Tibial nerve (tissue), 4 donors: ENCODE measurements around the gene FLNA. TPM values are rescaled to one million over a fixed set of nuclear protein-coding genes. Genes with fewer than 3 reads are reported as not detected.

ENCODE experiments used
- DNase-seq, 2 donors: peaks; one replicate each; pipeline ENCODE4 v3.0.0-alpha.2; 2019; ENCODE audit warnings: low spot score in 2 of 2
- H3K27ac ChIP-seq, 4 donors: fragments of 200-600 bp; sonication (generic) in 3 of 4; one replicate each; pipeline ENCODE4 v1.5.1; 2017 to 2019; ENCODE audit warnings: mild to moderate bottlenecking in 1 of 4
- H3K27me3 ChIP-seq, 2 donors: fragments of 200-600 bp; sonication (generic) in 1 of 2; one replicate each; pipeline versions ENCODE4 v1.5.1 to v1.6.0; 2017 to 2019
- H3K36me3 ChIP-seq, 3 donors: fragments of 200-600 bp; sonication (generic); one replicate each; pipeline ENCODE4 v1.5.1; 2018 to 2019
- H3K4me1 ChIP-seq, 4 donors: fragments of 200-600 bp; sonication (generic) in 3 of 4; one replicate each; pipeline ENCODE4 v1.5.1; 2017 to 2019
- H3K4me3 ChIP-seq, 4 donors: fragments of 200-600 bp; sonication (generic) in 3 of 4; one replicate each; pipeline ENCODE4 v1.5.1; 2017 to 2019; ENCODE audit warnings: mild to moderate bottlenecking in 1 of 4, moderate library complexity in 1 of 4
- H3K9me3 ChIP-seq, 4 donors: fragments of 200-600 bp; sonication (generic) in 3 of 4; one replicate each; pipeline ENCODE4 v1.5.1; 2017 to 2019
- EP300 ChIP-seq, 2 donors: sonication (generic); formaldehyde crosslinking; IDR thresholded peaks; one replicate each; pipeline ENCODE4 v1.6.1; 2017; ENCODE audit warnings: antibody characterized with exemption in 2 of 2, mild to moderate bottlenecking in 1 of 2
- POLR2A ChIP-seq, 2 donors: fragments of 450-650 bp; IDR thresholded peaks; one replicate each; pipeline ENCODE4 v1.6.1; 2017; ENCODE audit warnings: antibody characterized with exemption in 2 of 2, mild to moderate bottlenecking in 2 of 2, moderate library complexity in 2 of 2
- WGBS, 2 donors: methylation state at CpG; one replicate each; pipeline ENCODE4 v1.1.5; 2018; 5-methylcytosine and 5-hydroxymethylcytosine counted together
- total RNA-seq, 4 donors: library from RNA; depleted of rRNA; stranded (reverse); fragments of >200 nt; gene quantifications; one replicate each; pipeline ENCODE4 v1.1.0, GENCODE V29; 2016
- TF ChIP-seq, protein P1 (sequence below), 5 experiments: fragments of 200-600 bp in 3 of 5; fragments of 450-650 bp in 2 of 5; sonication (generic) in 3 of 5; IDR thresholded peaks; one replicate each; pipeline ENCODE4 v1.5.1; 2016 to 2019; ENCODE audit warnings: antibody characterized with exemption in 5 of 5, mild to moderate bottlenecking in 3 of 5, moderate library complexity in 2 of 5

FLNA gene
- total RNA-seq, 4 donors from 2014 or later: 995 to 1,349 (median 1,139) TPM

DNA sequence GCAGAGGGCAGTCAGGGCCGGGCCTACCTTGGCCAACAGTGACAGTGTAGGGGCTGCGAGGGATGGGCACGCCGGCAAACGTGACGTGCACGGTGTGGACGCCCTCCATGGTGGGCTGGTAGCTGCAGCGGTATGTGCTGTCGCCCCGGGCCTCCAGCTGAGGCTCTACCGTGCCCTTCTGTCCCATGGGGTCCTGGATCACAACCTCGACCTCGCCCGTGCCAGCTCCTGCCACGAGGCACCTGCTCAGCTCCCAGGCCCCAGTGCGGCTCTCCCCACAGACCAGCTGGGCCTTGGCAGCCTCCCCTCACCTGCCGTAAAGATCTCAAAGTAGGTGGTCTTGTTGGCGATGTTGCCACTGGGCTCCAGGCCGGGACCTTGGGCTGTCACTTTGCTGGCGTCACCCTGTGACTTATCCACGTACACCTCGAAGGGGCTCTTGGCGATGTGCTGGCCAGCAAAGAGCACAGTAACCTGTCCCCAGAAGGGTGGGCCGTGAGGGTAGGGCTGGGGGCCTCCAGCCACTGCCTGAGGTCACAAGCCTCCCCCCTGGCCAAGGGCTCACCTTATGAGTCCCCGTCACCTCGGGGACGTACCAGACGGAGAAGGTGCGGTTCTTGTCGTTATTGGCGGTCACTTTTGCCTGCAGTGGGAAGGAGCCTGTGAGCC, 8.3 kb downstream of the FLNA start:
- Histone ChIP-seq H3K36me3 (peaks cover 0 to 67% (median 10%) of the 10 kb centered on the region in 3 donors), H3K27ac (peak overlapping the region in 2 of 4 donors; percentile 96 to 97), H3K27me3 (no peaks in the 10 kb centered on the region), H3K4me3 (no peak overlapping the region), H3K9me3 (no peaks in the 10 kb centered on the region), H3K4me1 (peaks cover 0 to 33% (median 14%) of the 10 kb centered on the region in 4 donors)
- no peak for DNase-seq
- TF ChIP-seq, protein P1, sequence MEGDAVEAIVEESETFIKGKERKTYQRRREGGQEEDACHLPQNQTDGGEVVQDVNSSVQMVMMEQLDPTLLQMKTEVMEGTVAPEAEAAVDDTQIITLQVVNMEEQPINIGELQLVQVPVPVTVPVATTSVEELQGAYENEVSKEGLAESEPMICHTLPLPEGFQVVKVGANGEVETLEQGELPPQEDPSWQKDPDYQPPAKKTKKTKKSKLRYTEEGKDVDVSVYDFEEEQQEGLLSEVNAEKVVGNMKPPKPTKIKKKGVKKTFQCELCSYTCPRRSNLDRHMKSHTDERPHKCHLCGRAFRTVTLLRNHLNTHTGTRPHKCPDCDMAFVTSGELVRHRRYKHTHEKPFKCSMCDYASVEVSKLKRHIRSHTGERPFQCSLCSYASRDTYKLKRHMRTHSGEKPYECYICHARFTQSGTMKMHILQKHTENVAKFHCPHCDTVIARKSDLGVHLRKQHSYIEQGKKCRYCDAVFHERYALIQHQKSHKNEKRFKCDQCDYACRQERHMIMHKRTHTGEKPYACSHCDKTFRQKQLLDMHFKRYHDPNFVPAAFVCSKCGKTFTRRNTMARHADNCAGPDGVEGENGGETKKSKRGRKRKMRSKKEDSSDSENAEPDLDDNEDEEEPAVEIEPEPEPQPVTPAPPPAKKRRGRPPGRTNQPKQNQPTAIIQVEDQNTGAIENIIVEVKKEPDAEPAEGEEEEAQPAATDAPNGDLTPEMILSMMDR (IDR thresholded peaks at IDR 0.05): no peak
- no peak for TF ChIP-seq EP300 (IDR thresholded peaks at IDR 0.05)
- no peak for TF ChIP-seq POLR2A (IDR thresholded peaks at IDR 0.05)
- 80 to 82% methylated on average over 12 to 25 of the region's 32 CpGs for WGBS, 2 donors

GRCh38 chrX:154365052-154365600, 9.3 kb downstream of the FLNA start:
- peaks cover 0 to 33% (median 14%) of the 10 kb centered on the region in 4 donors for H3K4me1 ChIP-seq
- H3K27ac ChIP-seq: peak overlapping the region in 2 of 4 donors; percentile 33 to 64
- H3K27me3 ChIP-seq: no peaks in the 10 kb centered on the region
- no peaks in the 10 kb centered on the region for H3K9me3 ChIP-seq
- H3K4me3 ChIP-seq: no peak overlapping the region
- no peak for DNase-seq
- 72% methylated on average over 17 of the region's 20 CpGs; no CpG with 5 or more reads in 1 of the 2 donors for WGBS, 2 donors
- no peak for TF ChIP-seq POLR2A (IDR thresholded peaks at IDR 0.05)
- H3K36me3 ChIP-seq: peaks cover 0 to 73% (median 10%) of the 10 kb centered on the region in 3 donors

GRCh38 chrX:154363706-154364439, 10.6 kb downstream of the FLNA start:
- TF ChIP-seq EP300 (IDR thresholded peaks at IDR 0.05) (no peak), POLR2A (IDR thresholded peaks at IDR 0.05) (no peak)
- TF ChIP-seq, protein P1 (IDR thresholded peaks at IDR 0.05): no peak
- H3K4me1 ChIP-seq: peaks cover 0 to 33% (median 14%) of the 10 kb centered on the region in 4 donors

DNA sequence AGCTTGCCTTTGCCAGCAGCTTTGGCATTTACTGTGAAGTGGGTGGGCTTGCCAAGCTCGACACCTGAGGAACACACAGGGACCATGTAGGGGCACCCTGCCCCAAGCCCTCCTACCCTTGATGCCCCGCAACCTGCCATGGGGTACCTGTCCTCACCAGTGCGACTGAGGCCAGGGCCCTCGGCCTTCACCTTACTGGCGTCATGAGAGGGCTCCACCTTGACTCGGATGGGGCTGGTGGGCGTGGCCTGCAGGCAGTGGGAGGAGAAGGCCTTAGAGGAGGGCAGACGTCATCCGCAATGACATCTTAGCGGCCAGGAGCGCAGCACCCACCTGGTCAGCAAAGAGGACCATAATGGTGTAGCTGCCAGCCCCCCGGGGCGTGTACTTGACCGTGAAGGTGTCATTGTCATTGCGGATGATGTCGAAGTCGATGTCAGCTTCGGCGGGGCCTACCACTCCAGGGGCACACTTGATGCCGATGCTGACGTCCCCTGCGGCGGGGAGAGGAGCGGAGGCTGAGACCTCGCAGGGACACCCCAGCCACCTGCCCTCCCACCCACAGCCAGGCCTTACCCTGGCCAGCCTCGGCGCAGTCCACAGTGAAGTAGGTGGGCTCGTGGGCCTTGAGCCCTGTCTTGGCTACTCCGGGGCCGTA, 12.2 kb downstream of the FLNA start:
- H3K4me1 ChIP-seq: peaks cover 0 to 16% (median 5%) of the 10 kb centered on the region in 4 donors
- WGBS, 2 donors: 82 to 99% methylated on average over 10 to 16 of the region's 30 CpGs
- H3K27me3 ChIP-seq: no peaks in the 10 kb centered on the region
- H3K27ac ChIP-seq: peak overlapping the region in 1 of 4 donors; percentile 43
- TF ChIP-seq POLR2A (IDR thresholded peaks at IDR 0.05) (no peak), EP300 (IDR thresholded peaks at IDR 0.05) (no peak)
- TF ChIP-seq, protein P1 (IDR thresholded peaks at IDR 0.05): no peak
- H3K9me3 ChIP-seq: no peaks in the 10 kb centered on the region
- no peak for DNase-seq
- peaks cover 0 to 93% (median 21%) of the 10 kb centered on the region in 3 donors for H3K36me3 ChIP-seq
- no peak overlapping the region for H3K4me3 ChIP-seq

More at GRCh38 chrX:154363706-154364439, 10.6 kb downstream of the FLNA start:
- no peak for DNase-seq
- Histone ChIP-seq H3K36me3 (peaks cover 0 to 86% (median 22%) of the 10 kb centered on the region in 3 donors), H3K9me3 (no peaks in the 10 kb centered on the region), H3K27ac (no peak overlapping the region), H3K27me3 (no peaks in the 10 kb centered on the region), H3K4me3 (no peak overlapping the region)
- 75 to 81% methylated on average over 9 to 20 of the region's 20 CpGs for WGBS, 2 donors

DNA sequence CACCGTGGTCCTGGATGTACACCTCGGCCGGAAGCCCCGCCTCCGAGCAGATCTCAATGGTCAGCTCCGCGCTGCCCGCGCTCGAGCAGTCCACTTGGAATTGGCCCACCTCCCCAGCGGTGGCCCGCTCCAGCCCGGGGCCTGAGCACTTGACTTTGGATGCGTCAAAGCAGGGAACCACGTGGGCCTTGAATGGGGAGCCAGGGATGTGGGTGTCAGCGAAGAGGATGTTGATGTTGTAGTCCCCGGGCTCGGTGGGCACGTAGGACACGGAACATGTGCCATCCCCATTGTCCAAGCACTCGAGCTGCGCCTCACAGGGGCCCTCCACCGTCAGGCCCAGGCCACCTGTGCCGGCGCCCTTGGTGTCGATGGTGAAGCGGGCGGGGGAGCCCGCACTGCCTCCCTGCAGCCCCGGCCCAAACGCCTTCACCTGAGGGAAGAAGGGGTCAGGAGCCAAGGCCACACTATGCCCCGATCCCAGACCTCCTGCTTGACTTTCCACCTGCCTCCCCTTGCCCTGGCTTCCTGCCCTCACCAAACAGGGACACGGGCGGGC, 14.2 kb downstream of the FLNA start:
- Histone ChIP-seq H3K27me3 (no peaks in the 10 kb centered on the region), H3K4me3 (no peak overlapping the region), H3K4me1 (no peaks in the 10 kb centered on the region), H3K27ac (no peak overlapping the region), H3K9me3 (no peaks in the 10 kb centered on the region), H3K36me3 (peaks cover 0 to 94% (median 12%) of the 10 kb centered on the region in 3 donors)
- no peak for DNase-seq
- WGBS, 2 donors: 90 to 93% methylated on average over 15 to 28 of the region's 34 CpGs
- TF ChIP-seq POLR2A (IDR thresholded peaks at IDR 0.05): no peak
- no peak for TF ChIP-seq EP300 (IDR thresholded peaks at IDR 0.05)
- TF ChIP-seq, protein P1 (IDR thresholded peaks at IDR 0.05): no peak
